Osteocyte (in vitro differentiated cells): ENCODE measurements around the gene MBNL2. TPM values are rescaled to one million over a fixed set of nuclear protein-coding genes. Genes with fewer than 3 reads are reported as not detected.

ENCODE experiments used
- DNase-seq: peaks from one replicate; pipeline ENCODE4 v3.0.0; 2021; ENCODE audit warnings: mixed read lengths; ENCODE audit not compliant: unreplicated experiment; ENCODE audit errors: extremely low spot score
- H3K27ac Mint-ChIP-seq: one replicate; pipeline ENCODE4 v1.8.0; 2021; ENCODE audit warnings: mild to moderate bottlenecking, mixed read lengths; ENCODE audit not compliant: unreplicated experiment
- H3K27me3 Mint-ChIP-seq: one replicate; pipeline ENCODE4 v1.8.0; 2021; ENCODE audit warnings: mixed read lengths; ENCODE audit not compliant: unreplicated experiment
- H3K36me3 Mint-ChIP-seq: one replicate; pipeline ENCODE4 v1.8.0; 2021; ENCODE audit warnings: mixed read lengths; ENCODE audit not compliant: unreplicated experiment
- H3K4me1 Mint-ChIP-seq: one replicate; pipeline ENCODE4 v1.8.0; 2021; ENCODE audit warnings: mixed read lengths; ENCODE audit not compliant: unreplicated experiment
- H3K4me3 Mint-ChIP-seq: one replicate; pipeline ENCODE4 v1.8.0; 2021; ENCODE audit warnings: mild to moderate bottlenecking, moderate library complexity, mixed read lengths; ENCODE audit not compliant: unreplicated experiment
- H3K9me3 Mint-ChIP-seq: one replicate; pipeline ENCODE4 v1.8.0; 2021; ENCODE audit warnings: mixed read lengths; ENCODE audit not compliant: unreplicated experiment
- CTCF ChIP-seq: fragments of 200-600 bp; sonication (generic); IDR thresholded peaks from 2 replicates; pipeline ENCODE4 v1.5.0; 2021; ENCODE audit warnings: antibody characterized with exemption, mild to moderate bottlenecking, moderate library complexity
- total RNA-seq: library from RNA; stranded (reverse); gene quantifications from 2 replicates; pipeline ENCODE4 v1.2.1, GENCODE V29; 2021

Gene MBNL2
- total RNA-seq, 1 donor from 2014 or later: 66.6 TPM

- no peak for DNase-seq
- peaks cover 67% of the 10 kb centered on the region for H3K4me1 Mint-ChIP-seq
- no peak for TF ChIP-seq CTCF
- no peaks in the 10 kb centered on the region for H3K27me3 Mint-ChIP-seq
- H3K4me3 Mint-ChIP-seq: peak overlapping the region; percentile 93
- no peaks in the 10 kb centered on the region for H3K9me3 Mint-ChIP-seq
- H3K27ac Mint-ChIP-seq: peak overlapping the region; percentile 52
- peaks cover 19% of the 10 kb centered on the region for H3K36me3 Mint-ChIP-seq
Observed at GRCh38 chr13:97226788-97227627, 4.9 kb downstream of the MBNL2 start.

GRCh38 chr13:97228850-97229521 is 6.9 kb downstream of the MBNL2 start:
- Mint-ChIP-seq H3K27me3 (no peaks in the 10 kb centered on the region), H3K27ac (no peak overlapping the region), H3K4me1 (peaks cover 78% of the 10 kb centered on the region), H3K4me3 (no peak overlapping the region), H3K36me3 (peaks cover 22% of the 10 kb centered on the region), H3K9me3 (no peaks in the 10 kb centered on the region)
- no peak for DNase-seq
- TF ChIP-seq CTCF: no peak

- Mint-ChIP-seq H3K4me3 (no peak overlapping the region), H3K36me3 (peaks cover 27% of the 10 kb centered on the region), H3K9me3 (no peaks in the 10 kb centered on the region), H3K27me3 (no peaks in the 10 kb centered on the region), H3K4me1 (peaks cover 82% of the 10 kb centered on the region), H3K27ac (no peak overlapping the region)
- no peak for TF ChIP-seq CTCF
- no peak for DNase-seq
Observed at GRCh38 chr13:97229699-97230098, 7.6 kb downstream of the MBNL2 start.

GRCh38 chr13:97231118-97231828 is 9.1 kb downstream of the MBNL2 start:
- peaks cover 80% of the 10 kb centered on the region for H3K4me1 Mint-ChIP-seq
- DNase-seq: no peak
- no peak for TF ChIP-seq CTCF
- no peak overlapping the region for H3K4me3 Mint-ChIP-seq
- no peaks in the 10 kb centered on the region for H3K27me3 Mint-ChIP-seq
- peak overlapping the region; percentile 53 for H3K27ac Mint-ChIP-seq
- peaks cover 31% of the 10 kb centered on the region for H3K36me3 Mint-ChIP-seq
- H3K9me3 Mint-ChIP-seq: no peaks in the 10 kb centered on the region

- Mint-ChIP-seq H3K27me3 (no peaks in the 10 kb centered on the region), H3K4me1 (peaks cover 79% of the 10 kb centered on the region), H3K4me3 (no peak overlapping the region), H3K9me3 (no peaks in the 10 kb centered on the region), H3K27ac (peak overlapping the region; percentile 53), H3K36me3 (peaks cover 31% of the 10 kb centered on the region)
- DNase-seq: no peak
- no peak for TF ChIP-seq CTCF
Observed at GRCh38 chr13:97231829-97232196, 9.7 kb downstream of the MBNL2 start.
